ACHN (cell line): ENCODE data around the gene MCF2L.
"Not testable (repeated sequence)": the region's sequence is repeated elsewhere in the genome, so short reads cannot be mapped to it uniquely, and the experiment has no call there.

ENCODE experiments used
- DNase-seq: peaks from one replicate; pipeline ENCODE4 v3.0.0-alpha.2; 2015
- in situ Hi-C: cut with HindIII; loops from 2 replicates; pipeline ENCODE4 v1.10.0; 2017; ENCODE audit warnings: low sequenced_read_pairs, low pct_ligation_motif_present, low pct_unique_long_range_greater_than_20kb

The MCF2L gene

GRCh38 chr13:113065406-113066141, 96.6 kb downstream of the MCF2L start:
- DNase-seq, result no peak
- in situ Hi-C loops, result no loop called here

- DNase-seq, result no peak
- in situ Hi-C loops, result no loop called here
Measured at GRCh38 chr13:113066142-113066455, 97.1 kb downstream of the MCF2L start.

DNA sequence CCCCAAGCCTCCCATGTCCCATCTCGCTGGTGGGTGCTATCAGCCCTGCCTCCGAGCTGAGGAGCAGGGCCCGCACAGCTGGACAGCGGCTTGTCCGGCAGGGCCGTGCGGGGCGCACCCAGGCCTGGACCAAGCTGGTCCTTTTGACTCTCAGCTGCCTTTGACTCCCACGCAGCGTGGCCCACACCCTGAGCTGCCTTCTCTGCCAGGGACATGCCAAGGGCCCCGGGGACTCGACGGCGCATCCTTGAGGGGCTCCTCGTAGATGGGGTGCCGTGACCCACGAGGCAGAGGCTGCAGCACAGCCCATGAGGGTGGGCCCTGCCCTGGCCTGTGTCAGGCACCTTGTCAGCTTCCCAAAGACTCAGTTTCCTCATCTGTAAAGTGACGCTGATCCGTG, 97.7 kb downstream of the MCF2L start:
- DNase-seq, result no peak
- in situ Hi-C loops, result no loop called here

DNA sequence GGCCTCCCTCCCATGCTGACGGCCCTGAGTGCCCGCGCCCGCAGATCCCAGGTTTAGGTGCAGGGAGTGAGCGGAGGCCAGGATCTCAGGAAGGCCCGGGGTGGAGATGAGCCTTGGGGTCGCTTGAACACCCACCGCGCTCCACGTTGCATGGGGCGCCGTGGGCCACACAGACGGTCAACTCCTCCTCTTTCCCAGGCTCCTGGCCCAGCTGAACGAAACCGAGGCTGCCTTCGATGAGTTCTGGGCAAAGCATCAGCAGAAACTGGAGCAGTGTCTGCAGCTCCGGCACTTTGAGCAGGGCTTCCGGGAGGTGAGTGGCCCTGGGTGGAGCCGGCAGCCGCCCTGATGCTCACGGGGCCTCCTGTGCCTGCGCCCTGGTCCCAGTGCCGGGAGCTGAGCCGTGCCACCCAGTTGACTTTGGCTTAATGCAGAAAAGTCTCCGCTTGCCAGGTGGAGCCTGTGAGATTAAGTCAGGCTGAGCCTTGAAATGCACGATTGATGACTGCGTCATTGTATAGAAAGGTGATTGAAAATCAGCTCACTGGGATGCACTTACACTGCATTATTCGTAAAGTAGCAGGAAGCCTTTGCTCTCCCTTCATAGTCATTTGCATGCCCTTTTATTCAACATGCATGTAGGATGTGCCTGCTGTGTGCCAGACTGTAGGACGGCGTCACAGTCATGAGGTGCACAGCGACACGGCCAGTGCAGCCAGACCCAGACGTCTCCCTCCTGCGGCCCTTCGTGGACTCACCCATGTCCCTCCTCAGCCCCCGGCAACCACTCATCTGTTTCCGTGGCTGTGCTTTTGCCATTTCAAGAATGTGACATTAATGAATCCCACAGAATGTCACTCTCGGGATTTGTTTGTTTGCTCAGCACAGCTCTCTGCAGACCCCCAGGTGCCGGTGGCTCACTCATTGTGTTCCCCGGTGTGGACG, 101.1 kb downstream of the MCF2L start:
- in situ Hi-C loops, result no loop called here

GRCh38 chr13:113070855-113071254, 101.8 kb downstream of the MCF2L start:
- in situ Hi-C loops, result no loop called here
- no peak for DNase-seq

More for the DNA sequence above, 101.1 kb downstream of the MCF2L start:
- DNase-seq, result no peak

DNA sequence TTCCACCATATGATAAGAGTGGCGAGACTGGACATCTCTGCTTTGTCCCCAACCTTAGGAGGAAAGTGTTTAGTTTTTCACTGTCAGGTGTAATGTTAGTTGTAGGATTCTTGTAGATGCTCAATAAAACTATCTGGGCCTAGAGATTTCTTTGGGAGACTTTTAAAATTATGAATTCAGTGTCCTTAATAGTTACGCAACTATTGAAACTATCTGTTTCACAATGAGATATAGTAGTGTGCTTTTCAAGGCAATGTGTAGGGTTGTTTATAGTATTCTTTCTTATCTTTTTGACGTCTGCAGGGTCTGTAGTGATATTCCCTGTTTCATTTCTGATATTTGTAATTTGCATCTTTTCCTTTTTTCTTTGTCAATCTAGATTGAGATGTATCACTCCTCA, 103.4 kb downstream of the MCF2L start:
- in situ Hi-C loops, result no loop called here
- no peak for DNase-seq

GRCh38 chr13:113073942-113074341, 104.9 kb downstream of the MCF2L start:
- in situ Hi-C loops, result no loop called here
- DNase-seq, result no peak

- DNase-seq, result no peak
- in situ Hi-C loops, result no loop called here
Measured at GRCh38 chr13:113074401-113074800, 105.4 kb downstream of the MCF2L start.

DNA sequence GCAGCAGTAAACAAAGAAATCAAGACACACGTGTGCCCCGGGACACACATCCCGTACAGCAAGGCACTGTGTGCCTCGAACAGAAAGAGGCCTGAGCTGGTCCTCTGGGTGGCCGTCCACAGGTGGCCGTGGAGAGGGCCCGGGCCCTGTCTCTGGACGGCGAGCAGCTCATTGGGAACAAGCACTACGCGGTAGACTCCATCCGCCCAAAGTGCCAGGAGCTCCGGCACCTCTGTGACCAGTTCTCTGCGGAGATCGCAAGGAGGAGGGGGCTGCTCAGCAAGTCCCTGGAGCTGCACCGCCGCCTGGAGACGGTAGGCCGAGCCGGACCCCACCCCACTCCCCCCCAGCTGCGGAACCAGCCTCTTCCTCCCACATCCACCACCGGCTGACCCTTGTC, 105.9 kb downstream of the MCF2L start:
- in situ Hi-C loops, result no loop called here
- DNase-seq, result no peak

DNA sequence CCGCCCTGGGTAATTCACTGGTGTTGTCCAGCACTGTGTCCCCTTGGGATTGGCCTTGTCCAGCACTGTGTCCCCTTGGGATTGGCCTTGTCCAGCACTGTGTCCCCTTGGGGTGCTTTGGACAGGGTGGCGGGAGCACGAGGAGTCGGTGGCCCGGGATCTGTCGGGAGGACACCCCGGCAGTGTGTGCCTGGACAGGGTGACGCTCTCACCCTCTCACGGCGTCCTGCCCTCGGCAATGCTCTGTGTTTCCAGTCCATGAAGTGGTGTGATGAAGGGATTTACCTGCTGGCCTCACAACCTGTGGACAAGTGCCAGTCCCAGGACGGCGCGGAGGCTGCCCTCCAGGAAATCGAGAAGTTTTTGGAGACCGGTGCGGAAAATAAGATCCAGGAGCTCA, 106.7 kb downstream of the MCF2L start:
- in situ Hi-C loops, result no loop called here
- DNase-seq, result no peak

- in situ Hi-C loops, result no loop called here
- DNase-seq, result no peak
Measured at GRCh38 chr13:113076681-113077401, 107.8 kb downstream of the MCF2L start.

DNA sequence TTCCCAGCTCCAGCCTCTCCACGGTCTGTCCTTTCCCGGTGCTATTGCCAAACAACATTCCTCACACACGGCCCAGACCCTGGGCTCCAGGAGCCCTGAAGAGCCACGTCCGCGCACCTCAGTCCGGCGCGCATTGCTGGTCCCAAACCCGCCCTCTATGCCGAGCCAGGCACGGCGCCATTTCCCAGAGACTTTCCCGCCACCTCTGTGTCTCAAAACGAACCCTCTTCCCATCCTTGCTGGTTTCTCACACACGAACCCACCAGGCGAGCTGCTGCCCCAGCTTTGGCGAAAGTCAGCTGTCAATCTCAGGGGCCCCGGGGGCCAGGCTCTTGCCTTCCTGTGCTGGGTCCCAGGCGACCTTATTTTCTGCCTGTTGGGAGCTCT, 108.5 kb downstream of the MCF2L start:
- no peak for DNase-seq
- in situ Hi-C loops, result no loop called here

DNA sequence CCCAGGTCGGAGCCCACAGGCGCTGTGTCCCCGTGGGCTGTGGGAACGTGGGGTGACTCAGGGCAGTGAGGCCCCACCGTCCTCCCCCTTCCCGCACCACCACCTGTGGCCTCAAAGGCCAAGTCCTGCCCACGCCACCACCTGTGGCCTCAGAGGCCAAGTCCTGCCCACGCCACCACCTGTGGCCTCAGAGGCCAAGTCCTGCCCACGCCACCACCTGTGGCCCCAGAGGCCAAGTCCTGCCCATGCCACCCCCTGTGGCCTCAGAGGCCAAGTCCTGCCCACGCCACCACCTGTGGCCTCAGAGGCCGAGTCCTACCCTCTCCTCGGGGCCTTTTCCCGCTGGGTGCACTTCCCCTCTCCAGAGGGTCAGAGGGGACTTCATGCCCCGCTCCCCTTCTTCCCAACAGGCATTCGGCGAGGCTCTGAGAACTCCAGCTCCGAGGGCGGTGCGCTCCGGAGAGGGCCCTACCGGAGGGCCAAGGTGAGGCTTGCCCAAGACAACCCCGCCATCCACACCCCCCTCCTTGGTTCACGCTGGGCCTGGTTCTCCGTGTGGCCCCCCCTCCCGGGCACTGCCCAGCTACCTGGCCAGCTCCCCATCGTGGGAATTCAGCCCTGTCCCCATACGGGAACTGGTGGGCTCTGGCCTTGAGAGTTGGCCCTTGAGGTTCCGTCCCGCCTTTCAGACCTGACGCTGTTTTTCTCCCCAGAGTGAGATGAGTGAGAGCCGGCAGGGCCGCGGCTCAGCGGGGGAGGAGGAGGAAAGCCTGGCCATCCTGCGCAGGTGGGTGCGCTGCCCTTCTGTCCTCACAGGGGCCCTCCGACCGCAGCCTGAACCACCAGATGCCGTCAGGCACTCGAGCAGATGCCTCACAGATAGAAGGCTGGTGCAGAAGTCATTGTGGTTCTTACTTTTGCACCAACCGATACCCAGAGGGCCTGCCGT, 109.2 kb downstream of the MCF2L start:
- in situ Hi-C loops, result no loop called here
- DNase-seq, result no peak

GRCh38 chr13:113078902-113079780, 110.1 kb downstream of the MCF2L start:
- in situ Hi-C loops, result no loop called here

GRCh38 chr13:113079781-113080080, 110.7 kb downstream of the MCF2L start:
- DNase-seq, in situ Hi-C loops: not testable (repeated sequence)

More at GRCh38 chr13:113078902-113079780, 110.1 kb downstream of the MCF2L start:
- DNase-seq, result no peak

- no peak for DNase-seq
- in situ Hi-C loops, result no loop called here
Measured at GRCh38 chr13:113080361-113080831, 111.4 kb downstream of the MCF2L start.

- in situ Hi-C loops, result no loop called here
- DNase-seq, result no peak
Measured at GRCh38 chr13:113080901-113081521, 112.0 kb downstream of the MCF2L start.
